Astrocyte of the spinal cord (primary cell): ENCODE results near the gene JMJD6.
"Not testable (repeated sequence)": the region's sequence is repeated elsewhere in the genome, so short reads cannot be mapped to it uniquely, and the experiment has no call there.

Experiments used
- DNase-seq: peaks from one replicate; pipeline ENCODE4 v3.0.0; 2011; ENCODE audit warnings: low read depth, low spot score
- H3K4me3 ChIP-seq: 2 replicates; pipeline ENCODE4 v1.5.1; 2011; ENCODE audit warnings: low read depth, mild to moderate bottlenecking, low read length, moderate library complexity
- in situ Hi-C: cut with HindIII; loops from 2 replicates; pipeline ENCODE4 v1.10.0; 2017; ENCODE audit warnings: low sequenced_read_pairs
- TF ChIP-seq, protein P1 (sequence below): IDR thresholded peaks from 2 replicates; pipeline ENCODE4 v1.5.1; 2012; ENCODE audit warnings: low read depth, mild to moderate bottlenecking, low read length, inconsistent platforms

JMJD6 gene

DNA sequence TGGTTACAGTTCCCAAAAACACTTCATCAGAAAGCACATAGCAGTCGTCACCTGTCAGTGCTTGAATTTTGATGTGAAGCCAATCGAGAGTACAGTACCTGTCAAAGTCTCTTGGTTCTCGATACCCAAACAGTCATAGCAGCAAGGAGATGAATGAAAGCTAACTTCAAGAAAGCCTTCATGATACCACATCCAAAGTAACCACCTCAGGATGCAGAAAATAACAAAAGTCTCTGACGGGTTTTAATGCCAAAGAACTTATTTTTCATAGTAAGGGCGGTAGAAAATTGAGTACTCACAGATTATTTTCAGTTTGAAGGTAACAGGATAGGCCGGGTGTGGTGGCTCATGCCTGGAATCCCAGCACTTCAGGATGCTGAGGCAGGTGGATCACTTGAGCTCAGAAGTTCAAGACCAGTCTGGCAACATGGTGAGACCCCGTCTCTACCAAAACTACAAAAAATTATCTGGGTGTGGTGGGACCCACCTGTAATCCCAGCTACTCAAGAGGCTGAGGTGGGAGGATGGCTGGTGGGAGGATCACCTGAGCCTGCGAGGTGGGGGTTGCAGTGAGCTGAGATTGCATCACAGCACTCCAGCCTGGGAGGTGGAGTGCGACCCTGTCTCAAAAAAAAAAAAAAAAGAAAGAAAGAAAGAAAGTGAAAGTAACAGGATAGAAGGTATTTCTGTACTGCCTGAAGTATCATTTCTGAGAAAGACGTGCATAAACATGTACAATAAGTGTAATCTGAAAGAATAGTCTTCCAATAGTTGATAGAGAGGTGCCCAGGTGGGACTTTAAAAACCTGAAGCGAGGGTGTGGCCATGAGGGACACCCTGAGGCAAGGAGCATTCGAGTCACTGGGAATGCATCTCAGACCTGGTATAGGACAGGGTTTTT lies 26.9 kb upstream of the JMJD6 start:
- TF ChIP-seq, protein P1, sequence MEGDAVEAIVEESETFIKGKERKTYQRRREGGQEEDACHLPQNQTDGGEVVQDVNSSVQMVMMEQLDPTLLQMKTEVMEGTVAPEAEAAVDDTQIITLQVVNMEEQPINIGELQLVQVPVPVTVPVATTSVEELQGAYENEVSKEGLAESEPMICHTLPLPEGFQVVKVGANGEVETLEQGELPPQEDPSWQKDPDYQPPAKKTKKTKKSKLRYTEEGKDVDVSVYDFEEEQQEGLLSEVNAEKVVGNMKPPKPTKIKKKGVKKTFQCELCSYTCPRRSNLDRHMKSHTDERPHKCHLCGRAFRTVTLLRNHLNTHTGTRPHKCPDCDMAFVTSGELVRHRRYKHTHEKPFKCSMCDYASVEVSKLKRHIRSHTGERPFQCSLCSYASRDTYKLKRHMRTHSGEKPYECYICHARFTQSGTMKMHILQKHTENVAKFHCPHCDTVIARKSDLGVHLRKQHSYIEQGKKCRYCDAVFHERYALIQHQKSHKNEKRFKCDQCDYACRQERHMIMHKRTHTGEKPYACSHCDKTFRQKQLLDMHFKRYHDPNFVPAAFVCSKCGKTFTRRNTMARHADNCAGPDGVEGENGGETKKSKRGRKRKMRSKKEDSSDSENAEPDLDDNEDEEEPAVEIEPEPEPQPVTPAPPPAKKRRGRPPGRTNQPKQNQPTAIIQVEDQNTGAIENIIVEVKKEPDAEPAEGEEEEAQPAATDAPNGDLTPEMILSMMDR, result no peak
- in situ Hi-C loops, result no loop called here
- DNase-seq, result no peak
- no peak overlapping the region for H3K4me3 ChIP-seq

- H3K4me3 ChIP-seq, result no peak overlapping the region
- TF ChIP-seq, protein P1, result no peak
- in situ Hi-C loops, result no loop called here
- no peak for DNase-seq
Measured at GRCh38 chr17:76752006-76752405, 25.6 kb upstream of the JMJD6 start.

- DNase-seq, result no peak
- no peak overlapping the region for H3K4me3 ChIP-seq
- TF ChIP-seq, protein P1, result no peak
- in situ Hi-C loops, result no loop called here
Measured at GRCh38 chr17:76751416-76751993, 25.1 kb upstream of the JMJD6 start.

GRCh38 chr17:76748657-76749056 lies 22.3 kb upstream of the JMJD6 start:
- no peak for DNase-seq
- H3K4me3 ChIP-seq, result no peak overlapping the region
- TF ChIP-seq, protein P1, result no peak
- in situ Hi-C loops, result no loop called here

- DNase-seq, result no peak
- in situ Hi-C loops, result no loop called here
- H3K4me3 ChIP-seq, result no peak overlapping the region
- TF ChIP-seq, protein P1, result no peak
Measured at GRCh38 chr17:76747716-76748363, 21.4 kb upstream of the JMJD6 start.

- H3K4me3 ChIP-seq, DNase-seq, in situ Hi-C loops: not testable (repeated sequence)
Measured at GRCh38 chr17:76745785-76746184, 19.4 kb upstream of the JMJD6 start.

- in situ Hi-C loops, result no loop called here
- no peak for DNase-seq
- TF ChIP-seq, protein P1, result no peak
- H3K4me3 ChIP-seq, result no peak overlapping the region
Measured at GRCh38 chr17:76744747-76745146, 18.3 kb upstream of the JMJD6 start.
